Activated CD4-positive, alpha-beta T cell treated with anti-CD3 and anti-CD28 coated beads for 1 hour (primary cell): Measurements from ENCODE around the gene SLC36A3.
"Not testable (repeated sequence)": the region's sequence is repeated elsewhere in the genome, so short reads cannot be mapped to it uniquely, and the experiment has no call there.

ENCODE experiments used
- DNase-seq: peaks from one replicate; pipeline ENCODE4 v3.0.0-alpha.2; 2020

The SLC36A3 gene

DNA sequence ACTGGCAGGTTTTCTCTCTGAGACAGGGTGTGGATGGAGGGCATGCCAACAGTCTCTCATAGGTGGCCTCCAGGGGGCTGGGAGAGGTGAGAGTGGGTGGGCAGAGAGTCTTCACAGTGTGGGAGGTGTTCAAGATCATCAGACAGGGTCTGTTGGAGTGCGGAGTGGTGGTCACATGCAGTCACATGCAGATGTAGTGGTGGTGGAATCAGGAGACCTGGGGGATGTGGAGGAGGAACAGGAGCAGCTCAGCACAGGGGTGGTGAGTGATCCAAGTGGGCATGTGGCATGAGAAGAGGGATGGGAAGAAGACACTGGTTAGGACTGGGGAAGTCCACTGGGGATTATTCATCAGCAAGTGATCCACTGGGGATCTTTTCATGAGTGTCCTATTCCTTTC lies 44.8 kb downstream of the SLC36A3 start:
- no peak for DNase-seq

DNA sequence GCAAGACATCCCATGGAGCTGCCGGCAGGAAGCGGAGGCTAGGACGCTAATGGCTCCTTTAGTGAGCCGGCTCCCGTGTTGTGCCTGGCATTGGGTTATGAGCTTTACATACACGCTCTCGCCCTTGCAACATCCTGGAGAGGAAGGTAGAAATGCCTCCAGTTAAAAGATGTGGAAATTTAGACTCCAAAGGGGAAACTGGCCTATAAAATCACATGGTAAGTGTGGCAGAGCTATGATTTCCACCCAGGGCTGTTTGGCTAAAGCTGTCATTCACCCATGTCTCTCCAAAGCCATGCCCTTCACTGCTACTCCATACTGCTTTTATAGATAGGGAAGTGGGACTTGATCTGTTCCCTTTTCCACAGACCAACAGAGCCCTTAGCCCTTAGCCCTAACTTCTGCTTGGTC lies 45.4 kb downstream of the SLC36A3 start:
- DNase-seq: no peak

DNA sequence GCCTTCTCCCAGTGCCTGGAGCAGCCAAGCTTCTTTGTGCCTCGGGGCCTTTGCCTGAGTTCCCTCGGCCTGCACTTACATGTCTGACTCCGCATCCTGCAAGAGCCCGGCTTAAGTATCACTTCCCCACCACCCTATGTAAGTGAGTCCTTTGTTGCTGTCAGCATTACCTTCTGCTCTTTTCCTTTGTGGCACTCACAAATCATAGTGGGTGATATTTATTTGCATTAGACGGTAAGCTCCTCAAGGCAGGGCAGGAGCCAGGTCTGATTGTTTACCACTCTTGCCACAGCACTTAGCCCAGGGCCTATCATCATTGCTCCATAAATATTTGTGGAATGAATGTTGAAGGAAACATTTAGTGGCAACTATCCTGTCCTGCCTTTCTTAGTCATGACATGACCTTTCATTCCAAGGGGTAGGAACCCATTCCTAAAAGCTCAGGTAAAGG lies 45.8 kb downstream of the SLC36A3 start:
- DNase-seq: no peak

GRCh38 chr5:151255621-151256286 lies 47.8 kb downstream of the SLC36A3 start:
- no peak for DNase-seq

DNA sequence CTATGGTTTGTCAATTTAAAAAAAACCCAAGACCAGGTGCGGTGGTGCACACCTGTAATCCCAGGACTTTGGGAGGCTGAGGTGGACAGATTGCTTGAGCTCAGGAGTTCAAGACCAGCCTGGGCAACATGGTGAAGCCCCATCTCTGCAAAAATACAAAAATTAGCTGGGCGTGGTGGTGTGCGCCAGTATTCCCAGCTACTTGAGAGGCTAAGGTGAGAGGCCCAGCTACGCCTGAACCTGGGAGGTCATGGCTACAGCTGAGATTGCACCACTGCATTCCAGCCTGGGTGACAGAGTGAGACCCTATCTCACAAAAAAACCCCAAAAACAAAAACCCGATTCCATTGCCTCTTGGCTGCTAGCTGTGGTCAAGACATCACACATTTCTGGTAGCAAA lies 48.6 kb downstream of the SLC36A3 start:
- not testable (repeated sequence) for DNase-seq

- DNase-seq: no peak
Measured at GRCh38 chr5:151254556-151254955, 49.0 kb downstream of the SLC36A3 start.

DNA sequence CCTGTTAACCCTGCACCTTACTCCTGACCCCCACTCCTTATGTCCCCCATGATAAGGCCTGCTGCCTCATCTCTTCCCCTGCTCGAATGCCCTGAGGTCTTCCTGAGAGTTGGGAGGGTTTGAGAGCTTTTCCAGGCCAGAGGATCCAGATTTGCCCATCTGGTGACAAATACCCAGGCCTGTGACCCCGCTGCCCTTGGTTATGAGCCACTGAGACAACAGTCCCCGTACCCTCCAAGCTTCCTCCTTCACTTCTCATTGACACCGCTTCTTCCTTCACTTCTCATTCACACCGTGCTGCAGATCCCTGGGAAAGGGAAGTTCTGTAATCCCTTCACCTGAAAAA lies 50.0 kb downstream of the SLC36A3 start:
- DNase-seq: no peak

- DNase-seq: peak; percentile 94
Measured at GRCh38 chr5:151252762-151253604, 50.6 kb downstream of the SLC36A3 start, which contains the start of gene GM2A. TSS of gene GM2A (plus strand) at chr5:151253185. CDS start at chr5:151253217, 32 bp downstream.

DNA sequence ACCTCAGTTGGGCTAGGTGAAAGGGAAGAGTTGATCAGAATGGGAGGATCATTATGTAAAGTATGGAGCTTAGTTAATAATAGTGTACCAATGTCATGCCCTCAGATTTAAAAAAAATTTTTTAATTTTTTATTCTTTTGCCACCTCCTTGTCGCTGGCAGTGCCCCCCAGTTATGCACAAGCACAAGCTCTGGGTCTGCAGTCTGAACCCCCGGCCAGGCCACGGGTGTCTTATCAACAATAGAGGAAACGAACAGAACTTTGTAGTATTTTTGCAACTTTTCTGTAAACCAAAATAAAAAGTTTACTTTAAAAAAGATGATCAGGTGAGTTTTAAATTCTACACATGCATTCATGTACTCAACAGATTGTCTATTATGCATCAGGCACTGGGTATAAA lies 51.9 kb downstream of the SLC36A3 start:
- no peak for DNase-seq

GRCh38 chr5:151251001-151251551 lies 52.5 kb downstream of the SLC36A3 start:
- no peak for DNase-seq

GRCh38 chr5:151250346-151251000 lies 53.1 kb downstream of the SLC36A3 start:
- no peak for DNase-seq

DNA sequence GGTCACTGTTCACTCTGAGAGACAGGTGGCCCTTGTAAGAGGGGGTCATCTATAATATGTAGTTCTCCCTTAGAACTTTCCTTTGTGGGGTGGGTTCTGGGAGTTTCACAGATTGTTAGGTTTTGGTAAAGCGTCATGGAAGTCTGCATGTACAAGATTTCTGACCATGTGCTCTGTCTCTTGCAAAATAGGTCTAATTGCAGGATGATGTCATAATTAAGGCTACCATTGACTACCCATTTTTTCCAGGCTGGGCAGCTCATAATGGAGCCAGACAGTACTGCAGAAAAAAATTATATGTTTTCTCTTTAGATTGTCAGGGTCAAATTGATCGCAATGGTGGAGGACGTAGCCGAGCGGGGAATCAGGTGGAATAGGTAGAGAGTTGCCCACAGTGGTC lies 54.3 kb downstream of the SLC36A3 start:
- no peak for DNase-seq

- DNase-seq: no peak
Measured at GRCh38 chr5:151248651-151249050, 54.9 kb downstream of the SLC36A3 start.

DNA sequence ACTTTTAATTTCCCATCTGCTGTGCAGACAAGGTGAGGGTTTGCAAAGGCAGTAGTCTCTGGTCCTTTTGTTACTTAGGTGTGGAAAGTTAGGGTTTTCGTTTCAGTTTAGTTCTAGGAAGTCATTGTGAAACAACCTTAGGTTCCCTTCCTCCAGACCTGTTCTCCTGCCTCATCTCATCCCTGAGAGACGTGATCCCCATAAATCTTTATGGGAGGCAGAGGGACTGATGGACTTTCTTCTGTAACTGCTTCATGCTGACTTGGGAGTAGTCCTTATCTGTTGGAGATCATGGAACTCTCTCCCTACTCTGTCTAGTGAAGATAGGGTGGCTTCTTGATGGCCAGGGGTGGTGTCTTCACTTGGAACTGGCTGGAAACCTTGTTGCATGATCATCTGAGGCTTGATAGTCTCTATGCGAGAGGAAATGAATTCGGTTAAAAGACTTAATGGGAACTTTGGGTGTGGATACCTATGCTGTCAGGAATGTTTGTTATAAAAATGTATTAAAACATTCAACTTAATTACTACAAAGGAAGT lies 57.8 kb downstream of the SLC36A3 start:
- DNase-seq: no peak

- DNase-seq: no peak
Measured at GRCh38 chr5:151244206-151244605, 59.4 kb downstream of the SLC36A3 start.

DNA sequence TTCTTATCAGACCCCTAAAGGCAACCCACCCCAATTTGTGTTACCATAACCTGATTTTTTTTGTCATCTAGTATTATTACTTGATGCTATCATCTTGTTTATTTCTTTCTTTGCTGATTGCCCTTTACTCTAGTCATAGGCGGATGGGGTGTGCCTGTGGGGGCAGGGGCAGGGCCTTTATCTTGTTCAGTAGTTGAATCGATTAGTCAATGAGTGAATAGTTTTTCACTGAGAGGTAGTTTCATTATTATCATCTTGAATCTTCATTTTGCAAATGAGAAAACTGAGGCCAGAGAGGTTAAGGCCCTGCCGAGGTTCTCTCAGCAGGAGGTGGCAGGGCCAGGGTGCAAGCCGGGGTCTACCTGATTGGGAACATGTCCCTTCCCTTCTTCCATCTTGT lies 60.0 kb downstream of the SLC36A3 start:
- no peak for DNase-seq

GRCh38 chr5:151243127-151243526 lies 60.4 kb downstream of the SLC36A3 start:
- DNase-seq: no peak

DNA sequence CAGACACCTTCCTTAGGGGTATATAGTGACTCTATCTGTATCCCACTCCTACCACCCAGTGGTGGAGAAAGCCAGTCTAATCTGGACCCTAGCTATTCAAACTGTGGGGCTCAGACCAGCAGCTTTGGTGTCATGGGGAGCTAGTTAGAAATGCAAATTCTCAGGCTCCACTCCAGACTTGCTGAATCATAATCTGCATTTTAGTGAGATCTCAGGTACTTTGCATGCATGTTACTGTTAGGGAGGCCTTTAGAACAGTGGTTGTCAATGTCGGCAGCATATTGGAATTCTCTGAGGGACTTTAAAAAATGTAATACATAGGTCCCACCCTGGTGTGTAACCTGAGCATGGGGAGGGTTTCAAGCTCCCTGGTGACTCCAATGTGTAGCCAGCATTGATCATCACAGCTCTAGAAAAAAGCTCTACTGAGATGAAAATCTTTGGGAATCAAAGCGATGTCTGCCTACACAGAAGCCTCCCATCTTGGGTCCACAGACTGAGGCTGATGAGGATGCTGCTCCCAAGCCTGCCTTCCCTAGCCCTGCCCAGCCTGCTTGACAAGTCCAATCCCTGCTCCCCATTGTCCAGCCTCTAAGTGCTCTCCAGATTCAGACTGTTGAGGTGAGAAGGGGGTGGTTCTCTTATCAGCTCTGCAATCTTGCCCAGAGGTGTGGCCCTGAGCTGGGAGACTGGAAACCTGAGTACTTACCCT lies 62.5 kb downstream of the SLC36A3 start:
- no peak for DNase-seq

GRCh38 chr5:151240268-151240835 lies 63.2 kb downstream of the SLC36A3 start:
- DNase-seq: not testable (repeated sequence)

DNA sequence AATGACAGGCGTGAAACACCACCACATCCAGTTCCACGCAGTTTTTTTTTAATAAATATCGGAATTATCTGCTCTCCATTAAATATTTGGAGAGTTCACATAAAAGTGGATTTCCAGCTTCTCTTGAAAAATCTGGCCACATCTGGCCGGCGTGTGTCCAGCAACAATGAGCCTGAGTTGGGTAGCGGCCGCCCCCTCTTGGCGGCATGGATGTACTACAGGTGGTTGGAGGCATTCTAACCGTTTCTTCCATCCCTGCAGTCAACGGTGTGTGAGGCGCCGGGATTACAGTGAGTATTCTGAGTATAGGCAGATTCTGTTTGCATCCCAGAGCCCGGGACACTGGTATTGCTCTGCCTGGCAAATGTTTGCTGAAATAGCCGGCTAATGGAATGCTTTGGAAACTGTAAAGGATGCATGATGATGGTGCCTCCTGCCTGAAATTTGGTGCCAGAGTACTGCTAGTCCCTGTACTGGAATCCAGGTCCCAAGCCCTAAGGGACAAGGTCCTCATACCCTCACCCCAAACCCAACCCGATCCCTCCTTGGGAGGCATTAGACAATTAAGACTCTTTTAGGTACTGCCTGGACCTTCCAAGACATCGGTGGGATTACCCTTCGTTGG lies 64.2 kb downstream of the SLC36A3 start:
- peak; percentile 34 for DNase-seq

- DNase-seq: no peak
Measured at GRCh38 chr5:151238303-151238741, 65.2 kb downstream of the SLC36A3 start.

GRCh38 chr5:151237685-151238084 lies 65.9 kb downstream of the SLC36A3 start:
- no peak for DNase-seq
